ENCODE measurements around the gene AZU1.
"Not testable (repeated sequence)": the region's sequence is repeated elsewhere in the genome, so short reads cannot be mapped to it uniquely, and the experiment has no call there.

AZU1 gene

GRCh38 chr19:807627-808422 lies 19.8 kb upstream of the AZU1 start:
- DNase-seq (ENCODE audit: extremely low read depth in 1 of 2, low read depth in 1 of 2), result no peak

- DNase-seq (ENCODE audit: extremely low read depth in 1 of 2, low read depth in 1 of 2), result no peak
Measured at GRCh38 chr19:808423-808775, 19.2 kb upstream of the AZU1 start.

- DNase-seq (ENCODE audit: extremely low read depth in 1 of 2, low read depth in 1 of 2), result no peak
Measured at GRCh38 chr19:810077-810855, 17.4 kb upstream of the AZU1 start.

- no peak for DNase-seq (ENCODE audit: extremely low read depth in 1 of 2, low read depth in 1 of 2)
Measured at GRCh38 chr19:810883-811489, 16.7 kb upstream of the AZU1 start.

DNA sequence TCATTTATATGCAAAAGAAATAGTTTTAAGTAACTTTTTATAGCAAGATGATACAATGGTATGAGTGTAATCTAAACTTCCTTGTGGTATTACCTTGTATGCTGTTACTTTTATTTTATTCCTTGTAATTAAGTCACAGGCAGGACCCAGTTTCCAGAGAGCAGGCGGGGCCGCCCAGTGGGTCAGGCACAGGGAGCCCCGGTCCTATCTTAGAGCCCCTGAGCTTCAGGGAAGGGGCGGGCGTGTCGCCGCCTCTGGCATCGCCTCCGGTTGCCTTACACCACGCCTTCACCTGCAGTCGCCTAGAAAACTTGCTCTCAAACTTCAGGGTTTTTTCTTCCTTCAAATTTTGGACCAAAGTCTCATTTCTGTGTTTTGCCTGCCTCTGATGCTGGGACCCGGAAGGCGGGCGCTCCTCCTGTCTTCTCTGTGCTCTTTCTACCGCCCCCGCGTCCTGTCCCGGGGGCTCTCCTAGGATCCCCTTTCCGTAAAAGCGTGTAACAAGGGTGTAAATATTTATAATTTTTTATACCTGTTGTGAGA lies 16.1 kb upstream of the AZU1 start:
- DNase-seq (ENCODE audit: extremely low read depth in 1 of 2, low read depth in 1 of 2), result no peak

GRCh38 chr19:812049-812746 lies 15.4 kb upstream of the AZU1 start:
- no peak for DNase-seq (ENCODE audit: extremely low read depth in 1 of 2, low read depth in 1 of 2)

DNA sequence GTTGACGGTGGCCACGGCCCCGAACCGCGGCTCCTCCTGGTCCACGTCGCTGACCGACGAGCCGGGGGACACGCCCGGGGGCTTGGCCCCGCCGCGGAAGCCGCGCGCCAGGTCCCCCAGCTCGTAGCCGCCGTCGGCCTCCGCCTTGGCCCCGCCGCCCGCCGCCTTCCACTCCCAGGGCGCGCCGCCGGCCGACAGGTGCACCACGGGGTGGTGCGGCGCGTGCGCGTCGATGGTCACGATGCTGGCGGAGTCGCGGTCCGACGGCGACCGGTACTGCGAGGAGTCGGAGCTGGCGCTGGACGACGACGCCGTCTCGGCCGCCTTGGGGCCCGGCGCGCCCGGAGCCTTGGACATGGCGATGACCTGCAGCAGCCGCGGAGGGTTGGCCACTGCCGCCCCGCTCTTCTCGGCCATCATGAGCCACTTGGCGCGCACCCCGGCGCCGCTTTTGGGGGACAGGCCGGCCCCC lies 14.9 kb upstream of the AZU1 start:
- DNase-seq (ENCODE audit: extremely low read depth in 1 of 2, low read depth in 1 of 2), result no peak

GRCh38 chr19:813219-814151 lies 14.2 kb upstream of the AZU1 start:
- no peak for DNase-seq (ENCODE audit: extremely low read depth in 1 of 2, low read depth in 1 of 2)

DNA sequence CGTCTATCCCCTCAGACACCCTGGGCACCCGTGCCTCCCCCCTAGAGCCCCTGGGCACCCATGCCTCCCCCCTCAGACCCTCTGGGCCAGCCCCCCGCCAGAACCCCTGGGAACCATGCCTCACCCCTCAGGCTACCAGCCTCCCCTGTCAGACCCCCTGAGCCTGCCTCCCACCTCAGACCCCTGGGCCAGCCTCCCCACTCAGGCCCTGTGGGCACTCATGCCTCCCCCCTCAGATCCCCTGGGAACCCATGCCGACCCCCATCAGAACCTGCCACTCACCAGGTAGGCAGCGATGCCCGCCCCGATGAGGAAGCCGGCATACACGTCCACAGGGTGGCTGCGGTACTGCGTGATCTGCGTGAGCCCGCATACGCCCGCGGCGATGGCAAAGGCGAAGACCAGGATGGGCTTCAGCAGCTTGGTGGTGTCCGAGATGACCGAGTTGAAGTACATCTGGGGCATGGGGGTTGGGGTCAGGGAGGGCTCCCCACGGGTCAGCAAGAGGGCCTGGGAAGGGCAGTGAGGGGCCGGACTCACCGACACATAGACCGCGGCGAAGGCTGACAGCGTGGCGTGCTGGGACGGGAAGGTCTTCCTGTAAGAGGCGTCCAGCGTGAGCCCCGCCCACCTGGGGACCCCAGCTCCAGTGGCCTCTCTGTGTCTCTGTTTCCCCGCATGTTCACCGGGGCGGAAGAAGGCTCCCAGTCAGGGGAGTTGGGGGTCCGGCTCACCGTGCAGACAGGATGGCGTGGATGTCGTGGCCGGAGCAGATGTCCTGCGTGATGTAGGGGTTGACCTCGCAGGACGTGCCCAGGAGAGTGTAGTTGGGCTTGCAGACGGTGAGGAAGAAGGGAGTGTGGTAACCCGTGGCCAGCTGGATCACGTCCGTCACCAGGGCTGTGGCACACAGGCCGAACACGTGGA lies 13.2 kb upstream of the AZU1 start:
- DNase-seq (ENCODE audit: extremely low read depth in 1 of 2, low read depth in 1 of 2), result no peak

- no peak for DNase-seq (ENCODE audit: extremely low read depth in 1 of 2, low read depth in 1 of 2)
Measured at GRCh38 chr19:815079-815774, 12.4 kb upstream of the AZU1 start.

DNA sequence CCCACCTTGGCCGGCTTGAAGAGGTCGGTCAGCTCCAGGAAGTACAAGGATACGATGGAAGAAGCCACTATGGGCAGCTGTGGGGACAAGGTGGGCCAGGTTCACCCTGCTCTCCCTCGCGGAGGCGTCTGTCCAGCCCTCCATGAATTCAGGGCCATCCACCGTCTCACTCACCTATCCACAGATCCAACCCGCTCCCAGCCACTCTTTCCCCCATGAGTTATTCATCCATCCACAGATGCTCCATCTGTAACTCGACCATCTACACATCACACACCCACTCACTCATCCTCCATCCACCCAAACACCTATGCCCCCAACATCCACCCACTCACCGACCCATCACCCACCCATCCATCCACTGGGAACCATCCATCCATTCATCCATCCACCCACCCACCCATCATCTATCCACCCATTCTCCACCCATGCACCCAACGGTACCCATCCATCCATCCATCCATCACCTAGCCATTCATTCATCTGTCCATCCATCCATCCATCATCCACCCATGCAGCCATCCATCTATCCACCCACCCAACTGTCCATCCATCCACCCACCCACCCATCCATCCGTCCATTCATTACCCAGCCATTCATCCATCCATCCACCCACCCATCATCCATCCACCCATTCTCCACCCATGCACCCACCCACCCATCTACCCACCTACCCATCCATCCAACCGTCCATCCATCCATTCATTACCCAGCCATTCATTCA lies 11.7 kb upstream of the AZU1 start:
- no peak for DNase-seq (ENCODE audit: extremely low read depth in 1 of 2, low read depth in 1 of 2)

DNA sequence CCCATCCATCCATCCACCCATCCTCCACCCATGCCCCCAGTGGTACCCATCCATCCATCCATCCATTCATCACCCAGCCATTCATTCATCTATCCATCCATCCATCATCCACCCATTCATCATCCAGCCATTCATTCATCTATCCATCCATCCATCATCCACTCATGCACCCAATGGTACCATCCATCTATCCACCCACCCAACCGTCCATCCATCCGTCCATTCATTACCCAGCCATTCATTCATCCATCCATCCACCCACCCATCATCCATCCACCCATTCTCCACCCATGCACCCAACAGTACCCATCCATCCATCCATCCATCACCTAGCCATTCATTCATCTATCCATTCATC lies 11.2 kb upstream of the AZU1 start:
- no peak for DNase-seq (ENCODE audit: extremely low read depth in 1 of 2, low read depth in 1 of 2)

DNA sequence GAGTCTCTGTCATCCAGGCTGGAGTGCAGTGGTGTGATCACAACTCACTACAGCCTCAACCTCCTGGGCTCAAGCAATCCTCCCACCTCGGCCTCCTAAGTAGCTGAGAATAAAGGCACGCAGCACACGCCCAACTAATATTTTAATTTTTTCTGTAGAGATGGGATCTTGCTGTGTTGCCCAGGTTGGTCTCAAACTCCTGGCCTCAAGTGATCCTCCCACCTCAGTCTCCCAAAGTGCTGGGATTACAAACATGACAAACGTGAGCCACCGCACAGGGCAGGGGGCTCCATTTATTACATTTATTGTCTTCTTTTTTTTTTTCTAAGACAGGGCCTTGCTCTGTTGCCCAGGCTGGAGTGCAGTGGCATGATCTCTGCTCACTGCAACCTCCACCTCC lies 7.4 kb upstream of the AZU1 start:
- DNase-seq (ENCODE audit: extremely low read depth in 1 of 2, low read depth in 1 of 2), result not testable (repeated sequence)

DNA sequence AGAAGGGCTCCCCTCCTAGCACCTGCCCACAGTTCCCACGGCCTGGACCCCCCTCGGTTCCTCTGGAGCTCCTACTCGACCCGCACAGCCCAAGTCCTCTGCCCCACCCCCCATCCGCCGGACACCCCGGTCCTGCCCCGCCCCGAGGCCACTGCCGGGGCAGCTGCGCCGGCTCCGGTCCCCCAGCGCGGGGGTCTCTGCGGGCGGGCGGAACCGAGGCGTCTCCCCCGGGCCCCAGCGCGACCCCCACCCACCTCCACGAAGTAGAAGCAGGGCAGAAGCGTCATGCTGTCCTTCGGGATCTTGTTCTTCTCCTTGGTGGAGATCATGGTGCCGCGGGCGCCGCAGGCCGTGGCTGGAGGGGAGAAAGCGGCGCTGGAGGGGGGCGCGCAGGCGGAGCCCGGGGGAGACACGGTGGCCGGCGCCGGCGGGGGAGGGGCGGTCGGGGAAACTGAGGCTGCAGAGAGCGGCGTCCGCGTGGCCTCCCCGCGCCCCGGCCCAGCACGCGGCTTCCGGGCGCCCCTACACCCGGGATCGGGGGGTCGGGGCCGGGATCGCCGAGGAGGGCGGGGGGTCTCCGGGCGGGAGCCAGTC lies 6.3 kb upstream of the AZU1 start:
- no peak for DNase-seq (ENCODE audit: extremely low read depth in 1 of 2, low read depth in 1 of 2)

- no peak for DNase-seq (ENCODE audit: extremely low read depth in 1 of 2, low read depth in 1 of 2)
Measured at GRCh38 chr19:821825-822503, 5.7 kb upstream of the AZU1 start, which contains the start of gene PLPPR3. PLPPR3 (minus strand) TSS chr19:821955; CDS start chr19:821559, 396 bp downstream.

GRCh38 chr19:823565-824121 lies 4.0 kb upstream of the AZU1 start:
- no peak for DNase-seq (ENCODE audit: extremely low read depth in 1 of 2, low read depth in 1 of 2)
